AG04450 (cell line): ENCODE results near the gene RPL13A. TPM values are rescaled to one million over a fixed set of nuclear protein-coding genes. Genes with fewer than 3 reads are reported as not detected.

Experiments used
- CTCF ChIA-PET: fragments of 300-600, 350-600 bp; formaldehyde crosslinking; extraction: SDS; loops from one replicate; lab custom pipeline; 2022; ENCODE audit warnings: antibody characterized with exemption, inconsistent platforms; lab: Charles Lee
- POLR2A ChIA-PET: fragments of 350-600 bp; formaldehyde crosslinking; extraction: SDS; loops from one replicate; lab custom pipeline; 2021; ENCODE audit warnings: antibody characterized with exemption, inconsistent platforms; lab: Yijun Ruan, JAX
- DNase-seq: peaks from one replicate; pipeline ENCODE4 v3.0.0-alpha.2; 2011; ENCODE audit warnings: low read depth, low spot score
- H3K27ac ChIP-seq: one replicate; pipeline ENCODE4 v1.5.1; 2012; ENCODE audit warnings: low read depth, low read length, control low read depth
- H3K27me3 ChIP-seq: one replicate; pipeline ENCODE4 v1.6.0; 2012; ENCODE audit warnings: low read length; ENCODE audit not compliant: control insufficient read depth, insufficient read depth
- H3K4me3 ChIP-seq: 2 replicates; pipeline ENCODE4 v1.5.1; 2011; ENCODE audit warnings: mild to moderate bottlenecking, low read depth, low read length, control low read depth
- H3K9me3 ChIP-seq: 2 replicates; pipeline ENCODE4 v1.5.1; 2012; ENCODE audit warnings: low read length; ENCODE audit not compliant: control insufficient read depth, insufficient read depth
- polyA plus RNA-seq: library from polyadenylated mRNA; depleted of rRNA; stranded (reverse); fragments of >200 nt; gene quantifications from 2 replicates; pipeline ENCODE4 v1.2.3, GENCODE V29; 2011
- TF ChIP-seq, protein P1 (sequence below): IDR thresholded peaks from 2 replicates; pipeline ENCODE4 v1.5.1; 2011; ENCODE audit warnings: low read depth, low read length, control low read depth, inconsistent platforms

RPL13A gene
- polyA plus RNA-seq, 1 experiment, result 3,816 TPM

DNA sequence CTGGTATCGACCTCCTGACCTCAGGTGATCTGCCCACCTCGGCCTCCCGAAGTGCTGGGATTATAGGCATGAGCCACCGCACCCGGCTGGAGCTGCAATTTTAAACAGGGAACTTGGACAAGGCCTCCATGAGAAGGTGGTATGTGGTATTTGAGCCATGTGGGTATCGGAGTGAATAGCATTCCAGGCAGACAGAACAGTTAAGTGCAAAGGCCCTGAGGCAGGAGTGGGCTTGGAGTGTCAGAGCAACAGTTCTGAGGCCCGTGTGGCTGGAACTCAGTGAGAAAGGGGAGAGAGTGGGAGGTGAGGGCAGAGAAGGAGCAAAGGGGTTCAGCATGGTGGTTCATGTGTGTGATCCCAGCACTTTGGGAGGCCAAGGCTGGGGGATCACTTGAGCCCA, 43.3 kb downstream of the RPL13A start:
- H3K4me3 ChIP-seq, result no peak overlapping the region
- TF ChIP-seq, protein P1, sequence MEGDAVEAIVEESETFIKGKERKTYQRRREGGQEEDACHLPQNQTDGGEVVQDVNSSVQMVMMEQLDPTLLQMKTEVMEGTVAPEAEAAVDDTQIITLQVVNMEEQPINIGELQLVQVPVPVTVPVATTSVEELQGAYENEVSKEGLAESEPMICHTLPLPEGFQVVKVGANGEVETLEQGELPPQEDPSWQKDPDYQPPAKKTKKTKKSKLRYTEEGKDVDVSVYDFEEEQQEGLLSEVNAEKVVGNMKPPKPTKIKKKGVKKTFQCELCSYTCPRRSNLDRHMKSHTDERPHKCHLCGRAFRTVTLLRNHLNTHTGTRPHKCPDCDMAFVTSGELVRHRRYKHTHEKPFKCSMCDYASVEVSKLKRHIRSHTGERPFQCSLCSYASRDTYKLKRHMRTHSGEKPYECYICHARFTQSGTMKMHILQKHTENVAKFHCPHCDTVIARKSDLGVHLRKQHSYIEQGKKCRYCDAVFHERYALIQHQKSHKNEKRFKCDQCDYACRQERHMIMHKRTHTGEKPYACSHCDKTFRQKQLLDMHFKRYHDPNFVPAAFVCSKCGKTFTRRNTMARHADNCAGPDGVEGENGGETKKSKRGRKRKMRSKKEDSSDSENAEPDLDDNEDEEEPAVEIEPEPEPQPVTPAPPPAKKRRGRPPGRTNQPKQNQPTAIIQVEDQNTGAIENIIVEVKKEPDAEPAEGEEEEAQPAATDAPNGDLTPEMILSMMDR, result no peak
- ChIA-PET POLR2A (no interaction called here), CTCF (interaction anchor here (3.2 kb wide), 1 partner anchor 16 kb away, joined by 12 read pairs; no protein-coding TSS in a partner anchor)
- no peak overlapping the region for H3K27ac ChIP-seq
- no peaks in the 10 kb centered on the region; the same call in 1 of the 2 replicates for H3K9me3 ChIP-seq
- H3K27me3 ChIP-seq, result no peaks in the 10 kb centered on the region
- no peak for DNase-seq

DNA sequence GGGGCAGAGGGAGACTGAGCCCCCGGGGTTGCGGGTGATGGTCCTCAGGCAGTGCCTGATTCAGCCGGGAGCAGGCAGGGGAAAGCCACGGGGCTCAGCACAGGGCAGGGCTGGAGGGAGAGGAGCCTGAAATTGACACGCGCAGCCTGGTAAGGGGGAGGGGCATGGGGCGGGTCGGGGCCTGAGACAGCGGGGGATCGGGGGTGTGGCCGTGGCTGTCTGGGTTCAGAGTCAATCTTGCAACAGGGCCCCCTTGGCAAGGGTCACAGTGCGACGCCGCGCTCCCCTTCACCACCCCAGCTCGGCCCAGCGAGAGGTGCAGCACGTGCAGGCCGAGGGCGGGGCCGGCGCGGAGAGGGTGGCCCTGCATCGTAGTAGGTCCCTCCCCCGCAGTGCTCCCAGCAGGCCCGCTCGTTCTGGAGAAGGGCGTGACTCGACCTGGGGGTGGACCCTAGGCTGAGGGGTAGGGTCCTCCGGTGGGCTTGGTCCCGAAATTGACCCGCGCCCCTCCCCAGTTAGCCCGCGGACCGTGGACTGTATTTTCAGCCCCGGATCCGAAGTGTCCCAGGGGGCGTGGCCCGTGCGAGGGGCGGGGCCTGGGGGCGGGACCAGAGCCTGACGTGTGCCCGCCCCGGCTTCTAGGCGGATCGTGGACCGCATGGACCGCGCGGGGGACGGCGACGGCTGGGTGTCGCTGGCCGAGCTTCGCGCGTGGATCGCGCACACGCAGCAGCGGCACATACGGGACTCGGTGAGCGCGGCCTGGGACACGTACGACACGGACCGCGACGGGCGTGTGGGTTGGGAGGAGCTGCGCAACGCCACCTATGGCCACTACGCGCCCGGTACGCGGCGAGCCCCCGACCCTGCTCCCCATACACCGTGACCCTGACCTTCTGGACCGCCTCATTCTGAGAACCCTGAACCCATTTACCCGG, 46.4 kb downstream of the RPL13A start:
- Histone ChIP-seq H3K27me3 (no peaks in the 10 kb centered on the region), H3K9me3 (no peaks in the 10 kb centered on the region; the same call in 1 of the 2 replicates), H3K4me3 (peak overlapping the region; percentile 67), H3K27ac (no peak overlapping the region)
- TF ChIP-seq, protein P1, result peak; percentile 25
- POLR2A ChIA-PET, result interaction anchor here (0.5 to 0.8 kb wide), 2 partner anchors 20 to 38 kb away, joined by 3 to 4 read pairs; no protein-coding TSS in a partner anchor
- DNase-seq, result no peak
- CTCF ChIA-PET, result interaction anchor here (0.5 to 0.7 kb wide), 2 partner anchors 13 to 42 kb away, joined by 3 read pairs; no protein-coding TSS in a partner anchor

GRCh38 chr19:49534632-49535385, 47.4 kb downstream of the RPL13A start:
- ChIA-PET CTCF (interaction anchor here (0.7 to 4.8 kb wide), 2 partner anchors 12 to 36 kb away, joined by 3 to 31 read pairs; no protein-coding TSS in a partner anchor), POLR2A (interaction anchor here (0.7 to 1.2 kb wide), 3 partner anchors 11 to 39 kb away, joined by 3 to 5 read pairs (median 3); no protein-coding TSS in a partner anchor)
- H3K9me3 ChIP-seq, result no peaks in the 10 kb centered on the region; the same call in 1 of the 2 replicates
- H3K4me3 ChIP-seq, result no peak overlapping the region
- H3K27ac ChIP-seq, result no peak overlapping the region
- TF ChIP-seq, protein P1, result no peak
- no peak for DNase-seq
- H3K27me3 ChIP-seq, result no peaks in the 10 kb centered on the region

DNA sequence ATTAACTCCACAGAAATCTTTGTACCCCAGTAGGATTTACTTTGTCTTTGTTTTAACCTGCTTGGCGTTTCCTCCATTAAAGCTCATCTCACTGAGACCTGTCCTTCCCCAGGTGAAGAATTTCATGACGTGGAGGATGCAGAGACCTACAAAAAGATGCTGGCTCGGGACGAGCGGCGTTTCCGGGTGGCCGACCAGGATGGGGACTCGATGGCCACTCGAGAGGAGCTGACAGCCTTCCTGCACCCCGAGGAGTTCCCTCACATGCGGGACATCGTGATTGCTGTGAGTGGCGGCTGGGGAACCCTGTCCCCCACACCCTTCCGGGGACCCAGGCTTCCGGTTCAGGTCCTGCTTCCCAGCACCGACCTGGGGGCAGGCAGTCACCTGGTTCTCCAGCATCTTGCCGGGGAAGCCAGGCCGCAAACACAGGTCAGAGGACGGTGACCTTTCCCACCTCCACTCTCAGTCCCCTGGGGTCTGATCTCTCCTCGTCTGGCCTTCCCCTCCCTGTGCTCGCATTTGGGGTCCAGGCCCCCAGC, 49.6 kb downstream of the RPL13A start:
- H3K27me3 ChIP-seq, result no peaks in the 10 kb centered on the region

More for the DNA sequence above, 49.6 kb downstream of the RPL13A start:
- H3K27ac ChIP-seq, result no peak overlapping the region
- DNase-seq, result no peak
- ChIA-PET CTCF (interaction anchor here (1.1 to 4.8 kb wide), 2 partner anchors 10 to 34 kb away, joined by 4 to 31 read pairs; no protein-coding TSS in a partner anchor), POLR2A (interaction anchor here (0.6 kb wide), 1 partner anchor 10 kb away, joined by 3 read pairs; no protein-coding TSS in a partner anchor)
- TF ChIP-seq, protein P1, result no peak
- H3K9me3 ChIP-seq, result no peaks in the 10 kb centered on the region; the same call in 1 of the 2 replicates
- H3K4me3 ChIP-seq, result no peak overlapping the region
